NCI-H1436 (cell line): ENCODE measurements around the gene SMIM9.

Experiments
- DNase-seq: peaks from one replicate; lab custom pipeline; 2025; lab: John Stamatoyannopoulos, UW

The SMIM9 gene

GRCh38 chrX:154815274-154815818 is 19.1 kb downstream of the SMIM9 start:
- no peak for DNase-seq

GRCh38 chrX:154813801-154814200 is 20.7 kb downstream of the SMIM9 start:
- DNase-seq, result no peak

GRCh38 chrX:154812341-154813101 is 21.9 kb downstream of the SMIM9 start:
- no peak for DNase-seq

- no peak for DNase-seq
These were observed 24.4 kb downstream of the SMIM9 start for GRCh38 chrX:154809939-154810665.

GRCh38 chrX:154806837-154807501 is 27.5 kb downstream of the SMIM9 start:
- DNase-seq, result no peak

GRCh38 chrX:154805696-154806091 is 28.8 kb downstream of the SMIM9 start:
- DNase-seq, result no peak

GRCh38 chrX:154804957-154805695 is 29.3 kb downstream of the SMIM9 start, which contains the start of gene MPP1:
Gene MPP1, minus strand, starts transcription at chrX:154805485. Its CDS starts 112 bp downstream, at chrX:154805373.
- DNase-seq, result no peak

GRCh38 chrX:154804261-154804956 is 30.1 kb downstream of the SMIM9 start:
- DNase-seq, result no peak

- no peak for DNase-seq
These were observed 31.5 kb downstream of the SMIM9 start for GRCh38 chrX:154802947-154803346.

GRCh38 chrX:154800478-154801210 is 33.8 kb downstream of the SMIM9 start:
- DNase-seq, result no peak

- peak; percentile 77 for DNase-seq
These were observed 34.7 kb downstream of the SMIM9 start for GRCh38 chrX:154799556-154800348.

- DNase-seq, result no peak
These were observed 37.5 kb downstream of the SMIM9 start for GRCh38 chrX:154797006-154797405.

GRCh38 chrX:154795016-154795415 is 39.4 kb downstream of the SMIM9 start:
- no peak for DNase-seq

- no peak for DNase-seq
These were observed 41.2 kb downstream of the SMIM9 start for GRCh38 chrX:154793084-154793795.

GRCh38 chrX:154791939-154792338 is 42.5 kb downstream of the SMIM9 start:
- DNase-seq, result no peak

- no peak for DNase-seq
These were observed 43.0 kb downstream of the SMIM9 start for GRCh38 chrX:154791467-154791866.

- no peak for DNase-seq
These were observed 48.7 kb downstream of the SMIM9 start for GRCh38 chrX:154785716-154786115.

GRCh38 chrX:154784149-154784995 is 50.1 kb downstream of the SMIM9 start:
- no peak for DNase-seq
